Endodermal cell (in vitro differentiated cells): Measurements from ENCODE around the gene PI4KA. TPM values are rescaled to one million over a fixed set of nuclear protein-coding genes. Genes with fewer than 3 reads are reported as not detected.
"Not testable (repeated sequence)": the region's sequence is repeated elsewhere in the genome, so short reads cannot be mapped to it uniquely, and the experiment has no call there.

Experiments
- DNase-seq: peaks from one replicate; pipeline ENCODE4 v3.0.0-alpha.2; 2017
- H3K27ac ChIP-seq: 2 replicates; pipeline ENCODE4 v1.5.1; 2013; ENCODE audit warnings: mild to moderate bottlenecking, low read depth, low read length, moderate library complexity
- H3K27me3 ChIP-seq: 2 replicates; pipeline ENCODE4 v1.6.1; 2013; ENCODE audit warnings: mild to moderate bottlenecking, low read length, moderate library complexity; ENCODE audit not compliant: insufficient read depth, control insufficient read depth, poor library complexity, severe bottlenecking
- H3K36me3 ChIP-seq: 2 replicates; pipeline ENCODE4 v1.7.0; 2013; ENCODE audit warnings: mild to moderate bottlenecking, low read length, moderate library complexity; ENCODE audit not compliant: control insufficient read depth, insufficient read depth
- H3K4me1 ChIP-seq: one replicate; pipeline ENCODE4 v1.7.0; 2013; ENCODE audit warnings: low read length; ENCODE audit not compliant: control insufficient read depth, insufficient read depth
- H3K4me3 ChIP-seq: 2 replicates; pipeline ENCODE4 v1.5.1; 2013; ENCODE audit warnings: mild to moderate bottlenecking, low read length, moderate library complexity
- H3K9ac ChIP-seq: 2 replicates; pipeline ENCODE4 v1.6.1; 2013; ENCODE audit warnings: mild to moderate bottlenecking, low read length, moderate library complexity; ENCODE audit not compliant: poor library complexity, severe bottlenecking; ENCODE audit errors: extremely low read depth
- H3K9me3 ChIP-seq: 2 replicates; pipeline ENCODE4 v1.6.1; 2013; ENCODE audit warnings: mild to moderate bottlenecking, low read length, moderate library complexity; ENCODE audit not compliant: control insufficient read depth
- H3K27ac Mint-ChIP-seq: 2 replicates; pipeline ENCODE4 v1.8.0; 2020; ENCODE audit warnings: mixed read lengths
- H3K27me3 Mint-ChIP-seq: 2 replicates; pipeline ENCODE4 v1.8.0; 2021; ENCODE audit warnings: mild to moderate bottlenecking, mixed read lengths; ENCODE audit not compliant: insufficient read depth
- H3K36me3 Mint-ChIP-seq: 2 replicates; pipeline ENCODE4 v1.8.0; 2020; ENCODE audit warnings: low read depth, mixed read lengths
- H3K4me1 Mint-ChIP-seq: 2 replicates; pipeline ENCODE4 v1.8.0; 2020; ENCODE audit warnings: mixed read lengths
- H3K4me3 Mint-ChIP-seq: 2 replicates; pipeline ENCODE4 v1.8.0; 2020; ENCODE audit warnings: mild to moderate bottlenecking, moderate library complexity, mixed read lengths
- H3K9me3 Mint-ChIP-seq: 2 replicates; pipeline ENCODE4 v1.8.0; 2020; ENCODE audit warnings: mild to moderate bottlenecking, mixed read lengths
- CTCF ChIP-seq: fragments of 200-600 bp; sonication (generic); conservative IDR thresholded peaks from 2 replicates; pipeline ENCODE4 v1.5.0; 2021; ENCODE audit warnings: antibody characterized with exemption, mild to moderate bottlenecking
- WGBS, 2 experiments: methylation state at CpG; one replicate each; pipeline versions ENCODE4 v1.1.5 to v1.1.7; 2013; ENCODE audit warnings: missing lambda C conversion rate in 2 of 2, mixed read lengths in 1 of 2; ENCODE audit not compliant: insufficient coverage in 1 of 2, insufficient read length in 1 of 2; 5-methylcytosine and 5-hydroxymethylcytosine counted together
- total RNA-seq, 2 donors: library from RNA; stranded (reverse); fragmentation: NEBNext Ultra II Directional in 1 of 2; extraction: Animal tissue kit (Norgen Biotek cat#: 25700) in 1 of 2; gene quantifications; 2 replicates in 1 of 2; 3 replicates in 1 of 2; pipeline ENCODE4 v1.2.1, GENCODE V29; 2021

PI4KA gene
- total RNA-seq, 2 donors from 2014 or later, result 49.0 to 62.0 TPM

DNA sequence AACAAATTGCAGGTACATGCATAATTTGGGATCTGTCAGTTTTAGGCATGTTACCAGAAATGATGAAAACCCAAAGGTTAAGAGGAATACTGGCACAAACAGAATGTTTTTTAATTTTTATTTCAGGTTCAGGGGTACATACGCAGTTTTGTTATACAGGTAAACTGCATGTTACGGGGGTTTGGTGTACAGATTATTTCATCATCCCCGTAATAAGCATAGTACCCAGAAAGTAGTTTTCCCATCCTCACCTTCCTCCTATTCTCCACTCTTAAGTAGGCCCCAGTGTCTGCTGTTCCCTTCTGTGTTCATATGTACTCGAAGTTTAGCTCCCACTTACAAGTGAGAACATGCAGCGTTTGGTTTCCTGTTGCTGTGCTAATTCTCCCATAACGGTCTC lies 33.0 kb downstream of the PI4KA start:
- no peaks in the 10 kb centered on the region for H3K4me1 ChIP-seq
- 86 to 91% methylated on average over 5 to 6 of the region's 6 CpGs for WGBS, 2 experiments
- H3K27ac ChIP-seq, result no peak overlapping the region
- H3K4me1 Mint-ChIP-seq, result no peaks in the 10 kb centered on the region
- DNase-seq, result no peak
- no peak for TF ChIP-seq CTCF
- no peaks in the 10 kb centered on the region for H3K9me3 ChIP-seq
- H3K9ac ChIP-seq, result no peak overlapping the region
- no peaks in the 10 kb centered on the region for H3K27me3 Mint-ChIP-seq
- H3K36me3 Mint-ChIP-seq, result peaks cover 36% of the 10 kb centered on the region
- no peaks in the 10 kb centered on the region for H3K27me3 ChIP-seq
- peaks cover 16% of the 10 kb centered on the region for H3K36me3 ChIP-seq
- no peaks in the 10 kb centered on the region for H3K9me3 Mint-ChIP-seq
- H3K4me3 Mint-ChIP-seq, result no peak overlapping the region
- no peak overlapping the region for H3K4me3 ChIP-seq
- no peak overlapping the region for H3K27ac Mint-ChIP-seq

DNA sequence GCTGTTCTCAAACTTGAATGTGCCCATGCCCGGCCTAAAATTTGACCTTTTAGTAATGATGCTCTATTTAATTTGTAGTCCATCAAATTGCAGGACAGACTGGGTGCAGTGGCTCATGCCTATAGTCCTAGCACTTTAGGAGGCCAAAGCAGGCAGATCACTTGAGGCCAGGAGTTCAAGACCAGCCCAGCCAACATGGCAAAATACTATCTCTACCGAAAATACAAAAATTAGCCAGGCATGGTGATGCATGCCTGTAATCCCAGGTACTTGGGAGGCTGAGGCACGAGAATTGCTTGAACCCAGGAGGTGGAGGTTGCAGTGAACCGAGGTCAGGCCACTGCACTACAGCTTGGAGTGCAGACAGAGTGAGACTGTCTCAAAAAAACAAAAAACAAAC lies 33.4 kb downstream of the PI4KA start:
- H3K4me1 ChIP-seq, H3K27ac Mint-ChIP-seq, H3K4me3 Mint-ChIP-seq, H3K27me3 ChIP-seq, H3K27me3 Mint-ChIP-seq, H3K4me3 ChIP-seq, H3K27ac ChIP-seq, H3K9me3 ChIP-seq, DNase-seq, H3K4me1 Mint-ChIP-seq, H3K9ac ChIP-seq, H3K9me3 Mint-ChIP-seq: not testable (repeated sequence)
- WGBS, 2 experiments, result 92 to 97% methylated on average over 4 of the region's 4 CpGs
- H3K36me3 ChIP-seq, result peaks cover 16% of the 10 kb centered on the region
- peaks cover 34% of the 10 kb centered on the region for H3K36me3 Mint-ChIP-seq

DNA sequence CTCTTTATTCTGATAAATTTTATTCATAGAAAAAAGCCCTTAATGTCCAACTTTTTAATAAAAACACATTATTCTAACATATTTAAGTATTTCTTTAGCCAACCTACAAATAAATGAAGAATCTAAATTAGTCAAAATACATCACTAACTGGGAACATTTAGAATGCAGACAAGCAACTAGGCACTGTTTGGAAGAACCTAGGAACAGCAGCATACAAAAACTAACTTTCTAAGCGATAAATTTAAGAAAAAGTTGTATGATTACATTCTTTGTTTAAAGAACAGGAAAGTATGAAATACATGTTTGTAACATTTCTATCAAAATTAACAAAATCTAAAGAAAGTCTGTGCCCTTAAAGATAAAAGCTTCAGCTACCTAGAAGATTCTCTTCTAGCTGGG lies 35.3 kb downstream of the PI4KA start:
- Mint-ChIP-seq H3K4me1 (no peaks in the 10 kb centered on the region), H3K4me3 (no peak overlapping the region), H3K27me3 (no peaks in the 10 kb centered on the region), H3K36me3 (peaks cover 26% of the 10 kb centered on the region), H3K27ac (no peak overlapping the region), H3K9me3 (no peaks in the 10 kb centered on the region)
- Histone ChIP-seq H3K27me3 (no peaks in the 10 kb centered on the region), H3K9me3 (no peaks in the 10 kb centered on the region), H3K4me3 (no peak overlapping the region), H3K36me3 (peaks cover 25% of the 10 kb centered on the region), H3K4me1 (no peaks in the 10 kb centered on the region), H3K27ac (no peak overlapping the region), H3K9ac (no peak overlapping the region)
- no peak for TF ChIP-seq CTCF
- 100% methylated on average over 1 of the region's 1 CpG; no CpG with 5 or more reads in 1 of the 2 experiments for WGBS, 2 experiments
- DNase-seq, result no peak

GRCh38 chr22:20822240-20822639 lies 36.4 kb downstream of the PI4KA start:
- Mint-ChIP-seq H3K4me1 (no peaks in the 10 kb centered on the region), H3K36me3 (peaks cover 24% of the 10 kb centered on the region), H3K9me3 (no peaks in the 10 kb centered on the region), H3K4me3 (no peak overlapping the region), H3K27ac (no peak overlapping the region), H3K27me3 (no peaks in the 10 kb centered on the region)
- no peak overlapping the region for H3K27ac ChIP-seq
- peaks cover 26% of the 10 kb centered on the region for H3K36me3 ChIP-seq
- no peak overlapping the region for H3K4me3 ChIP-seq
- H3K27me3 ChIP-seq, result no peaks in the 10 kb centered on the region
- no peak for DNase-seq
- H3K9me3 ChIP-seq, result no peaks in the 10 kb centered on the region
- no peaks in the 10 kb centered on the region for H3K4me1 ChIP-seq
- H3K9ac ChIP-seq, result no peak overlapping the region
- TF ChIP-seq CTCF, result no peak
- WGBS, 2 experiments, result 97 to 98% methylated on average over 5 of the region's 5 CpGs

DNA sequence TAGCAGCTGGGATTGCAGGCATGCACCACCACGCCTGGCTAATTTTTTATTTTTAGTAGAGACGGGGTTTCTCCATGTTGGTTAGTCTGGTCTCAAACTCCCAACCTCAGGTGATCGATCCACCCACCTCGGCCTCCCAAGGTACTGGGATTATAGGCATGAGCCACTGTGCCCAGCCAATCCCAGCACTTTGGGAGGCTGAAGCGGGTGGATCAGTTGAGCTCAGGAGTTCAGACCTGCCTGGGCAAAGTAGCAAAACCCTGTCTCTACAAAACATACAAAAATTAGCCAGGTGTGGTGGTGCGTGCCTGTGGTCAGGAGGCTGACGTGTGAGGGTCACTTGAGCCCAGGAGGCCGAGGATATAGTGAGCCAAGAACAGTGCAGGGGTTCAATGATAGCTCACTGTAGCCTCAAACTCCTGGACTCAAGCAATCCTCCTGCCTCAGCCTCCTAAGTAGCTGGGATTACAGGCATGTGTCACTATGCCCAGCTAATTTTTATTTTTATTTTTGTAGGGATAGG lies 36.8 kb downstream of the PI4KA start:
- not testable (repeated sequence) for H3K4me3 Mint-ChIP-seq, H3K4me1 Mint-ChIP-seq, H3K4me3 ChIP-seq, H3K27ac ChIP-seq, H3K9ac ChIP-seq, H3K27ac Mint-ChIP-seq, DNase-seq, H3K9me3 Mint-ChIP-seq, H3K9me3 ChIP-seq, H3K27me3 ChIP-seq, H3K4me1 ChIP-seq, H3K27me3 Mint-ChIP-seq
- whole genome bisulfite sequencing, 2 experiments, result 95 to 98% methylated on average over 6 to 8 of the region's 8 CpGs
- peaks cover 24% of the 10 kb centered on the region for H3K36me3 Mint-ChIP-seq
- peaks cover 26% of the 10 kb centered on the region for H3K36me3 ChIP-seq
